HepG2 (cell line): ENCODE data around the gene TNRC18. TPM values are rescaled to one million over a fixed set of nuclear protein-coding genes. Genes with fewer than 3 reads are reported as not detected.

Experiments used
- CHCHD3 ChIP-seq: sonication (generic); formaldehyde crosslinking; IDR thresholded peaks from 2 replicates; pipeline ENCODE4 v1.8.0; 2022; ENCODE audit warnings: mild to moderate bottlenecking, missing genetic modification reagents, moderate library complexity
- DNMT3B ChIP-seq: conservative IDR thresholded peaks from 2 replicates; pipeline ENCODE4 v1.6.1; 2016; ENCODE audit warnings: missing biosample characterization, control low read depth
- FOXA1 ChIP-seq, 2 experiments: fragments of 450-650 bp in 1 of 2; sonication (generic) in 1 of 2; formaldehyde crosslinking in 1 of 2; IDR thresholded peaks; 2 replicates each; pipeline versions ENCODE4 v1.4.0 to v1.6.1; 2016 to 2020; ENCODE audit warnings: missing genetic modification reagents in 1 of 2
- GFI1 ChIP-seq: sonication (generic); formaldehyde crosslinking; IDR thresholded peaks from 2 replicates; pipeline ENCODE4 v1.5.0; 2020; ENCODE audit warnings: missing genetic modification reagents, mild to moderate bottlenecking, borderline replicate concordance
- KLF13 ChIP-seq: sonication (generic); formaldehyde crosslinking; IDR thresholded peaks from 2 replicates; pipeline ENCODE4 v1.4.0; 2020; ENCODE audit warnings: mild to moderate bottlenecking, missing genetic modification reagents
- MATR3 ChIP-seq: sonication (generic); formaldehyde crosslinking; IDR thresholded peaks from 2 replicates; pipeline ENCODE4 v1.4.0; 2020; ENCODE audit warnings: missing genetic modification reagents
- MAZ ChIP-seq, 2 experiments: sonication (generic) in 1 of 2; formaldehyde crosslinking in 1 of 2; IDR thresholded peaks; 2 replicates each; pipeline versions ENCODE4 v1.5.0 to v1.6.1; 2012 to 2020; ENCODE audit warnings: low read depth in 2 of 2, mild to moderate bottlenecking in 2 of 2, borderline replicate concordance in 1 of 2, improper control_type of control experiment in 1 of 2, low read length in 1 of 2, missing genetic modification reagents in 1 of 2, moderate library complexity in 1 of 2
- NCOR1 ChIP-seq: fragments of 200-600 bp; sonication (generic); IDR thresholded peaks from 2 replicates; pipeline ENCODE4 v1.7.0; 2017; ENCODE audit warnings: antibody characterized with exemption, low read length, borderline replicate concordance
- POLR2AphosphoS2 ChIP-seq: IDR thresholded peaks from 2 replicates; pipeline ENCODE4 v1.6.1; 2011; ENCODE audit warnings: low read depth, low read length, improper control_type of control experiment
- RFXANK ChIP-seq: IDR thresholded peaks from 2 replicates; pipeline ENCODE4 v1.6.1; 2016
- SIN3B ChIP-seq: fragments of 150-350 bp; IDR thresholded peaks from 2 replicates; pipeline ENCODE4 v1.6.1; 2014; ENCODE audit warnings: low read length
- TOPORS ChIP-seq: sonication (generic); formaldehyde crosslinking; IDR thresholded peaks from 2 replicates; pipeline ENCODE4 v1.8.0; 2023; ENCODE audit warnings: mild to moderate bottlenecking, missing genetic modification reagents
- polyA plus RNA-seq, 8 experiments: library from polyadenylated mRNA; depleted of rRNA in 3 of 8; stranded (reverse) in 7 of 8; unstranded in 1 of 8; fragments of >200 nt; fragmentation: Illumina TruSeq in 4 of 8; extraction: Trizol in 4 of 8; gene quantifications; 2 replicates each; pipeline versions ENCODE4 v1.2.1 to v1.2.3, GENCODE V29; 2011 to 2016; ENCODE audit warnings: low read depth in 4 of 8, missing spikeins in 1 of 8, mixed read lengths in 1 of 8; ENCODE audit not compliant: insufficient read depth in 1 of 8
- total RNA-seq, 5 experiments: library from RNA; depleted of rRNA; stranded (reverse); fragments of >200 nt; fragmentation: Illumina TruSeq; extraction: Trizol; gene quantifications; 2 replicates each; pipeline ENCODE4 v1.2.3, GENCODE V29; 2016; ENCODE audit warnings: low read depth in 1 of 5
- TF ChIP-seq, protein P1 (sequence below): sonication (generic); formaldehyde crosslinking; IDR thresholded peaks from 2 replicates; pipeline ENCODE4 v1.4.0; 2020; ENCODE audit warnings: missing genetic modification reagents
- TF ChIP-seq, protein P2 (sequence below): sonication (generic); formaldehyde crosslinking; IDR thresholded peaks from 2 replicates; pipeline ENCODE4 v1.4.0; 2020; ENCODE audit warnings: mild to moderate bottlenecking, missing genetic modification reagents
- TF ChIP-seq, protein P3 (sequence below): sonication (generic); formaldehyde crosslinking; IDR thresholded peaks from 2 replicates; pipeline ENCODE4 v1.5.1; 2020; ENCODE audit warnings: missing genetic modification reagents, mild to moderate bottlenecking, borderline replicate concordance
- TF ChIP-seq, protein P4 (sequence below): sonication (generic); formaldehyde crosslinking; conservative IDR thresholded peaks from 2 replicates; pipeline ENCODE4 v1.8.0; 2022; ENCODE audit warnings: mild to moderate bottlenecking, moderate library complexity, missing genetic modification reagents
- TF ChIP-seq, protein P5 (sequence below), 2 experiments: sonication (generic) in 1 of 2; formaldehyde crosslinking in 1 of 2; IDR thresholded peaks; 2 replicates each; pipeline versions ENCODE4 v1.5.1 to v1.6.1; 2011 to 2020; ENCODE audit warnings: borderline replicate concordance in 1 of 2, low read depth in 1 of 2, low read length in 1 of 2, mild to moderate bottlenecking in 1 of 2, missing genetic modification reagents in 1 of 2, moderate library complexity in 1 of 2
- TF ChIP-seq, protein P6 (sequence below): sonication (generic); formaldehyde crosslinking; IDR thresholded peaks from 2 replicates; pipeline ENCODE4 v1.9.0; 2022; ENCODE audit warnings: missing genetic modification reagents, mild to moderate bottlenecking, borderline replicate concordance

The TNRC18 gene
- total and polyA plus RNA-seq, 2 of the 13 experiments (the other 11 are each of a cell fraction or from before 2014, with no cell fraction given), result 11.7 to 17.4 TPM

DNA sequence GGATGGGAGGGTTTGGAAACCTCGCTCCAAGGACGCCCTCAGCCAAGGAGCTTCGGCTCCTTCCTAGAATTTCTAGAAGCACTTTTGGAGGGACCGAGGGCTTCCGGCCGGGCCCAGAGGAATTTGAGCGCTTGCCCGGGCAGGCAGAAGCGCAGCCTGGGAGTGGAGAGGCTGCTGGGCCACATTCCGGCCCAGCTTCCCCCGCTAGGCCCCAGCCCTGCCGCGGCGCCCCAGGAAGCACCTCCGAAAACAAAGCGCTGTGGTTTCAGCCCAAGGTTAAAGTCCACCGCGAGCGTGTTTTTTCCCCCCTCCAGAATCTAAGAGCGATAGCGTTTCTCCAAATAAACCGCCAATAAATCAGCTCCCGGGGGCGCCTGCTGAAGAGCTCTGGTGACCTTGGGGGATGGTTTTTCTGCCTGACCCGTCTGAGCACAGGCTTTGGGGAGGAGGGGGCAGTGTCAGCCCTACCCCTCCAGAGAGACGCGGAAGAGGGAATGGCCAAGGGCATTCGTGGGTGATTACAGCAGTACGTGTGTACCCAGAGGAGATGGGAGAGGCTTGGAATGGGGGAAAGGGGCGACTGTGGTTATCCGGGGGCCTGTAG lies 5.7 kb upstream of the TNRC18 start (continued):
- TF ChIP-seq MAZ (IDR thresholded peaks at IDR 0.05; ENCODE audit: borderline replicate concordance, low read depth, low read length) (peak; percentile 70; the same call in 1 of the 2 replicates), MAZ (CRISPR knock-in tag; IDR thresholded peaks at IDR 0.05; ENCODE audit: low read depth) (peak; percentile 85), DNMT3B (CRISPR knock-in tag) (no peak), TOPORS (CRISPR knock-in tag) (no peak; the same call in 1 of the 2 replicates), SIN3B (no peak; the same call in 1 of the 2 replicates), GFI1 (CRISPR knock-in tag) (peak; percentile 85), RFXANK (CRISPR knock-in tag) (no peak), MATR3 (CRISPR knock-in tag) (no peak), CHCHD3 (no peak), NCOR1 (peak; percentile 72; the same call in 1 of the 2 replicates), FOXA1 (IDR thresholded peaks at IDR 0.05) (no peak), FOXA1 (CRISPR knock-in tag; IDR thresholded peaks at IDR 0.05) (peak; percentile 30; the same call in 1 of the 2 replicates), POLR2AphosphoS2 (no peak), KLF13 (CRISPR knock-in tag) (no peak)
- TF ChIP-seq, protein P1, sequence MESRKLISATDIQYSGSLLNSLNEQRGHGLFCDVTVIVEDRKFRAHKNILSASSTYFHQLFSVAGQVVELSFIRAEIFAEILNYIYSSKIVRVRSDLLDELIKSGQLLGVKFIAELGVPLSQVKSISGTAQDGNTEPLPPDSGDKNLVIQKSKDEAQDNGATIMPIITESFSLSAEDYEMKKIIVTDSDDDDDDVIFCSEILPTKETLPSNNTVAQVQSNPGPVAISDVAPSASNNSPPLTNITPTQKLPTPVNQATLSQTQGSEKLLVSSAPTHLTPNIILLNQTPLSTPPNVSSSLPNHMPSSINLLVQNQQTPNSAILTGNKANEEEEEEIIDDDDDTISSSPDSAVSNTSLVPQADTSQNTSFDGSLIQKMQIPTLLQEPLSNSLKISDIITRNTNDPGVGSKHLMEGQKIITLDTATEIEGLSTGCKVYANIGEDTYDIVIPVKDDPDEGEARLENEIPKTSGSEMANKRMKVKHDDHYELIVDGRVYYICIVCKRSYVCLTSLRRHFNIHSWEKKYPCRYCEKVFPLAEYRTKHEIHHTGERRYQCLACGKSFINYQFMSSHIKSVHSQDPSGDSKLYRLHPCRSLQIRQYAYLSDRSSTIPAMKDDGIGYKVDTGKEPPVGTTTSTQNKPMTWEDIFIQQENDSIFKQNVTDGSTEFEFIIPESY, result 0 out of 2 replicates have a peak, but pooled peaks have one; percentile 26
- TF ChIP-seq, protein P2, sequence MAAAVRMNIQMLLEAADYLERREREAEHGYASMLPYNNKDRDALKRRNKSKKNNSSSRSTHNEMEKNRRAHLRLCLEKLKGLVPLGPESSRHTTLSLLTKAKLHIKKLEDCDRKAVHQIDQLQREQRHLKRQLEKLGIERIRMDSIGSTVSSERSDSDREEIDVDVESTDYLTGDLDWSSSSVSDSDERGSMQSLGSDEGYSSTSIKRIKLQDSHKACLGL (CRISPR knock-in tag), result no peak; the same call in 1 of the 2 replicates
- TF ChIP-seq, protein P3, sequence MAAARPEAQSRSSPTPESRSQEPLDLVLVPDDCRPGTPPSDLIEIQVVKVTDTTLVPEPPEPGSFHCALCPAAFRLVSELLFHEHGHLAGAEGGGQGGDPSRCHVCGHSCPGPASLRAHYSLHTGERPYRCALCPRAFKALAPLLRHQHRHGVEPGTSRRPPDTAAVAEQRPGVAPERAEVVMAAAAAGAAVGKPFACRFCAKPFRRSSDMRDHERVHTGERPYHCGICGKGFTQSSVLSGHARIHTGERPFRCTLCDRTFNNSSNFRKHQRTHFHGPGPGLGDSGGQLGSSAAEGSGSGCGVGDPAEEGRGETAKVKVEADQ (CRISPR knock-in tag), result no peak
- TF ChIP-seq, protein P4, sequence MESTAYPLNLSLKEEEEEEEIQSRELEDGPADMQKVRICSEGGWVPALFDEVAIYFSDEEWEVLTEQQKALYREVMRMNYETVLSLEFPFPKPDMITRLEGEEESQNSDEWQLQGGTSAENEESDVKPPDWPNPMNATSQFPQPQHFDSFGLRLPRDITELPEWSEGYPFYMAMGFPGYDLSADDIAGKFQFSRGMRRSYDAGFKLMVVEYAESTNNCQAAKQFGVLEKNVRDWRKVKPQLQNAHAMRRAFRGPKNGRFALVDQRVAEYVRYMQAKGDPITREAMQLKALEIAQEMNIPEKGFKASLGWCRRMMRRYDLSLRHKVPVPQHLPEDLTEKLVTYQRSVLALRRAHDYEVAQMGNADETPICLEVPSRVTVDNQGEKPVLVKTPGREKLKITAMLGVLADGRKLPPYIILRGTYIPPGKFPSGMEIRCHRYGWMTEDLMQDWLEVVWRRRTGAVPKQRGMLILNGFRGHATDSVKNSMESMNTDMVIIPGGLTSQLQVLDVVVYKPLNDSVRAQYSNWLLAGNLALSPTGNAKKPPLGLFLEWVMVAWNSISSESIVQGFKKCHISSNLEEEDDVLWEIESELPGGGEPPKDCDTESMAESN, result peak; percentile 56; the same call in 1 of the 2 replicates
- TF ChIP-seq, protein P5, sequence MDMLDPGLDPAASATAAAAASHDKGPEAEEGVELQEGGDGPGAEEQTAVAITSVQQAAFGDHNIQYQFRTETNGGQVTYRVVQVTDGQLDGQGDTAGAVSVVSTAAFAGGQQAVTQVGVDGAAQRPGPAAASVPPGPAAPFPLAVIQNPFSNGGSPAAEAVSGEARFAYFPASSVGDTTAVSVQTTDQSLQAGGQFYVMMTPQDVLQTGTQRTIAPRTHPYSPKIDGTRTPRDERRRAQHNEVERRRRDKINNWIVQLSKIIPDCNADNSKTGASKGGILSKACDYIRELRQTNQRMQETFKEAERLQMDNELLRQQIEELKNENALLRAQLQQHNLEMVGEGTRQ (IDR thresholded peaks at IDR 0.05; ENCODE audit: low read depth, low read length), result no peak
- TF ChIP-seq, protein P5 (CRISPR knock-in tag; IDR thresholded peaks at IDR 0.05; ENCODE audit: borderline replicate concordance), result no peak; the same call in 1 of the 2 replicates
- TF ChIP-seq, protein P6, sequence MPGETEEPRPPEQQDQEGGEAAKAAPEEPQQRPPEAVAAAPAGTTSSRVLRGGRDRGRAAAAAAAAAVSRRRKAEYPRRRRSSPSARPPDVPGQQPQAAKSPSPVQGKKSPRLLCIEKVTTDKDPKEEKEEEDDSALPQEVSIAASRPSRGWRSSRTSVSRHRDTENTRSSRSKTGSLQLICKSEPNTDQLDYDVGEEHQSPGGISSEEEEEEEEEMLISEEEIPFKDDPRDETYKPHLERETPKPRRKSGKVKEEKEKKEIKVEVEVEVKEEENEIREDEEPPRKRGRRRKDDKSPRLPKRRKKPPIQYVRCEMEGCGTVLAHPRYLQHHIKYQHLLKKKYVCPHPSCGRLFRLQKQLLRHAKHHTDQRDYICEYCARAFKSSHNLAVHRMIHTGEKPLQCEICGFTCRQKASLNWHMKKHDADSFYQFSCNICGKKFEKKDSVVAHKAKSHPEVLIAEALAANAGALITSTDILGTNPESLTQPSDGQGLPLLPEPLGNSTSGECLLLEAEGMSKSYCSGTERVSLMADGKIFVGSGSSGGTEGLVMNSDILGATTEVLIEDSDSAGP (CRISPR knock-in tag), result peak; percentile 70; the same call in 1 of the 2 replicates
